Gastroesophageal sphincter (tissue), 4 donors: ENCODE data around the gene TREML4. TPM values are rescaled to one million over a fixed set of nuclear protein-coding genes. Genes with fewer than 3 reads are reported as not detected.
"Not testable (repeated sequence)": the region's sequence is repeated elsewhere in the genome, so short reads cannot be mapped to it uniquely, and the experiment has no call there.

Experiments
- ATAC-seq: fragments of 150-250 bp; one replicate; pipeline ENCODE4 v1.9.1; 2016; ENCODE audit warnings: mild to moderate bottlenecking, moderate library complexity
- H3K27ac ChIP-seq, 4 donors: fragments of 200-600 bp; sonication (generic) in 3 of 4; 1 replicate in 3 of 4; 2 replicates in 1 of 4; pipeline ENCODE4 v1.5.1; 2016 to 2019
- H3K27me3 ChIP-seq: fragments of 200-600 bp; sonication (generic); one replicate; pipeline ENCODE4 v1.5.1; 2019
- H3K36me3 ChIP-seq, 2 donors: fragments of 200-600 bp; sonication (generic); one replicate each; pipeline ENCODE4 v1.5.1; 2019; ENCODE audit warnings: control low read depth in 1 of 2
- H3K4me1 ChIP-seq, 3 donors: fragments of 200-600 bp; sonication (generic); 1 replicate in 2 of 3; 2 replicates in 1 of 3; pipeline ENCODE4 v1.5.1; 2016 to 2019; ENCODE audit warnings: control low read depth in 2 of 3
- H3K4me3 ChIP-seq, 2 donors: fragments of 200-600 bp; sonication (generic); one replicate each; pipeline ENCODE4 v1.5.1; 2019; ENCODE audit warnings: mild to moderate bottlenecking in 1 of 2, moderate library complexity in 1 of 2
- H3K9me3 ChIP-seq, 3 donors: fragments of 200-600 bp; sonication (generic); one replicate each; pipeline ENCODE4 v1.5.1; 2017 to 2019; ENCODE audit warnings: control low read depth in 2 of 3
- CTCF ChIP-seq, 4 experiments: fragments of 200-600 bp in 2 of 4; fragments of 450-650 bp in 2 of 4; sonication (generic) in 1 of 4; IDR thresholded peaks; one replicate each; pipeline ENCODE4 v1.5.1; 2017 to 2019; ENCODE audit warnings: antibody characterized with exemption in 4 of 4, mild to moderate bottlenecking in 2 of 4, moderate library complexity in 2 of 4
- EP300 ChIP-seq: sonication (generic); formaldehyde crosslinking; IDR thresholded peaks from one replicate; pipeline ENCODE4 v1.6.1; 2017; ENCODE audit warnings: antibody characterized with exemption, mild to moderate bottlenecking
- POLR2A ChIP-seq, 2 donors: fragments of 450-650 bp; IDR thresholded peaks; one replicate each; pipeline ENCODE4 v1.6.1; 2017; ENCODE audit warnings: antibody characterized with exemption in 2 of 2, mild to moderate bottlenecking in 2 of 2, moderate library complexity in 1 of 2
- POLR2AphosphoS5 ChIP-seq: sonication (generic); formaldehyde crosslinking; IDR thresholded peaks from one replicate; pipeline ENCODE4 v1.6.1; 2017; ENCODE audit warnings: antibody characterized with exemption
- WGBS, 2 donors: methylation state at CpG; one replicate each; pipeline ENCODE4 v1.1.5; 2018; ENCODE audit warnings: low coverage in 1 of 2; 5-methylcytosine and 5-hydroxymethylcytosine counted together
- total RNA-seq, 4 donors: library from RNA; depleted of rRNA; stranded (reverse); fragments of >200 nt; gene quantifications; one replicate each; pipeline ENCODE4 v1.1.0, GENCODE V29; 2016

The TREML4 gene
- total RNA-seq, 4 donors from 2014 or later = not detected

- H3K4me1 ChIP-seq = no peaks in the 10 kb centered on the region
- TF ChIP-seq EP300 = no peak
- TF ChIP-seq CTCF (IDR thresholded peaks at IDR 0.05) = no peak
- no peak for TF ChIP-seq POLR2AphosphoS5
- TF ChIP-seq POLR2A (IDR thresholded peaks at IDR 0.05) = no peak
- ATAC-seq = no peak
- H3K27ac ChIP-seq = no peak overlapping the region
- H3K36me3 ChIP-seq = no peaks in the 10 kb centered on the region
- H3K4me3 ChIP-seq = no peak overlapping the region
- 79 to 80% methylated on average over 2 to 3 of the region's 4 CpGs for WGBS, 2 donors
- H3K27me3 ChIP-seq = peaks cover 47% of the 10 kb centered on the region
- no peaks in the 10 kb centered on the region for H3K9me3 ChIP-seq
Observed at GRCh38 chr6:41236276-41236675, 8.1 kb downstream of the TREML4 start.

GRCh38 chr6:41237128-41237527, 9.0 kb downstream of the TREML4 start:
- no peaks in the 10 kb centered on the region for H3K9me3 ChIP-seq
- ATAC-seq = no peak
- no peak overlapping the region for H3K4me3 ChIP-seq
- TF ChIP-seq POLR2A (IDR thresholded peaks at IDR 0.05) (no peak), POLR2AphosphoS5 (no peak), EP300 (no peak), CTCF (IDR thresholded peaks at IDR 0.05) (no peak)
- H3K27ac ChIP-seq = no peak overlapping the region
- H3K36me3 ChIP-seq = no peaks in the 10 kb centered on the region
- WGBS, 2 donors = 17% methylated on average over 1 of the region's 5 CpGs; no CpG with 5 or more reads in 1 of the 2 donors
- no peaks in the 10 kb centered on the region for H3K4me1 ChIP-seq
- peaks cover 55% of the 10 kb centered on the region for H3K27me3 ChIP-seq

- ATAC-seq = no peak
- no peak overlapping the region for H3K4me3 ChIP-seq
- TF ChIP-seq CTCF (IDR thresholded peaks at IDR 0.05) = no peak
- TF ChIP-seq EP300 = no peak
- TF ChIP-seq POLR2A (IDR thresholded peaks at IDR 0.05) = no peak
- TF ChIP-seq POLR2AphosphoS5 = no peak
- H3K9me3 ChIP-seq = no peaks in the 10 kb centered on the region
- peaks cover 61% of the 10 kb centered on the region for H3K27me3 ChIP-seq
- 6 to 12% methylated on average over 5 to 11 of the region's 22 CpGs for WGBS, 2 donors
- H3K27ac ChIP-seq = no peak overlapping the region
- H3K36me3 ChIP-seq = no peaks in the 10 kb centered on the region
- no peaks in the 10 kb centered on the region for H3K4me1 ChIP-seq
Observed at GRCh38 chr6:41239467-41240159, 11.5 kb downstream of the TREML4 start.

- H3K4me1 ChIP-seq, H3K9me3 ChIP-seq, H3K4me3 ChIP-seq, H3K27ac ChIP-seq, ATAC-seq, H3K36me3 ChIP-seq: not testable (repeated sequence)
- 100% methylated on average over 2 of the region's 4 CpGs for WGBS, 2 donors
- peaks cover 27% of the 10 kb centered on the region for H3K27me3 ChIP-seq
Observed at GRCh38 chr6:41246529-41246928, 18.4 kb downstream of the TREML4 start.

- ATAC-seq = no peak
- no peak overlapping the region for H3K27ac ChIP-seq
- 67% methylated on average over 5 of the region's 9 CpGs; no CpG with 5 or more reads in 1 of the 2 donors for WGBS, 2 donors
- H3K4me3 ChIP-seq = no peak overlapping the region
- H3K9me3 ChIP-seq = no peaks in the 10 kb centered on the region
- peaks cover 28% of the 10 kb centered on the region for H3K27me3 ChIP-seq
- TF ChIP-seq CTCF (IDR thresholded peaks at IDR 0.05) = no peak
- no peak for TF ChIP-seq EP300
- no peak for TF ChIP-seq POLR2A (IDR thresholded peaks at IDR 0.05)
- TF ChIP-seq POLR2AphosphoS5 = no peak
- no peaks in the 10 kb centered on the region for H3K4me1 ChIP-seq
- no peaks in the 10 kb centered on the region for H3K36me3 ChIP-seq
Observed at GRCh38 chr6:41247288-41247865, 19.2 kb downstream of the TREML4 start.
